ENCODE results near the gene RUFY3.
"Not testable (repeated sequence)": the region's sequence is repeated elsewhere in the genome, so short reads cannot be mapped to it uniquely, and the experiment has no call there.

Gene RUFY3

GRCh38 chr4:70737409-70737808 is 15.6 kb downstream of the RUFY3 start:
- no peak for DNase-seq (ENCODE audit: low spot score)

DNA sequence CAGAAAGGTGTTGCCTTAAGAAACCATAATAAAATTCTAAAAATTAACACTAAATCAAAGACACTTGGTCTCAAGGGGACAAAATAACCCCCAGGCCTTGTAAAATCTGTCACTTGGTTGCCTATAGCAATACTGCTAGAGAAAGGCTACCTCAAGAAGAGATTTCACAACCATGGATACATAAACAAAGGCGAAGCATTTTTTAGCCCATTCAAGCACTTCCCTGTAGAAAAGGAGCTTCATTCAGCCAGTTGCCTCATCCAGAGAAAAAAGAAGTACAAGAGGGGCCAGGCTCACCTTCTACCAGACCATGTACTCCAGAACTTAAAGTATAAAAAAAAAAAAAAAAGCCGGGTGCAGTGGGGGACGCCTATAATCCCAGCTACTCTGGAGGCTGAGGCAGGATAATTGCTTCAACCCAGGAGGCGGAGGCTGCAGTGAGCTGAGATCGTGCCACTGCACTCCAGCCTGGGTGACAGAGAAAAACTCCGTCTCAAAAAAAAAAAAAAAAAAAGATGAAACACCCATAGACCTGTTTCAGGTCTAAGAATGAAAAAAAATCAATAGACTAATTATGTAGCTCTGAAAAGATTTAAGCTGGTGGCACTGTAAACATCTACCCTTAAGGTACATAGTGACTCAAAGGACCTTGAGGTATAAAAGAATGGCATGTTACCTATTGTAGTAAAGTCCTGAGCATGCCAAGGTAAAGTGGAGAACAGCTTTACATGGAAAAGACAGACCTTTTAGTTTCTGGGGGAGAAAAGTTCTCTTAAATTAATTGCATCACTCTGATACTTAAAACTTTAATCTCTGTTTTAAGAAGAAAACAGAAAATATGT is 18.0 kb downstream of the RUFY3 start:
- DNase-seq (ENCODE audit: low spot score), result no peak

GRCh38 chr4:70741867-70742658 is 20.3 kb downstream of the RUFY3 start:
- DNase-seq (ENCODE audit: low spot score), result no peak

DNA sequence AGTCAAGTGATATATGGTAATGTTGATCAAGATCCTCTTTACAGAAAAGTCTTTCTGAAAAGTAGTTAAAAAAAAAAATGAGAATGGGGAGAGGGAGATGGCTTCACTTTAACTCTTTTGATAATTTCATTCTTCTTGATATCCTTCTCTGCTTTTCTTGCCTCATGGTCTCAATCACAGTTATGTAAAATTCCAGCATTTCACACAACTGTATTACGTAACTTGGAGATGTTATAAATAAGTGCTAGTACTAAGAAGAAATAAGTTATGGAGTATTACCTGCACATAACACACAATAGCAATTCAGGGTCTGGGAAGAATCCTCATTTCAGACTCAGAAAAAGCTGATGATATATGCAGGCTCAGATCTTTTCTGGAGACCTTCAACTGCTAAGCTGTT is 22.0 kb downstream of the RUFY3 start:
- no peak for DNase-seq (ENCODE audit: low spot score)

- no peak for DNase-seq (ENCODE audit: low spot score)
Measured at GRCh38 chr4:70746179-70746839, 24.5 kb downstream of the RUFY3 start.

- DNase-seq (ENCODE audit: low spot score), result no peak
Measured at GRCh38 chr4:70747874-70748273, 26.1 kb downstream of the RUFY3 start.

DNA sequence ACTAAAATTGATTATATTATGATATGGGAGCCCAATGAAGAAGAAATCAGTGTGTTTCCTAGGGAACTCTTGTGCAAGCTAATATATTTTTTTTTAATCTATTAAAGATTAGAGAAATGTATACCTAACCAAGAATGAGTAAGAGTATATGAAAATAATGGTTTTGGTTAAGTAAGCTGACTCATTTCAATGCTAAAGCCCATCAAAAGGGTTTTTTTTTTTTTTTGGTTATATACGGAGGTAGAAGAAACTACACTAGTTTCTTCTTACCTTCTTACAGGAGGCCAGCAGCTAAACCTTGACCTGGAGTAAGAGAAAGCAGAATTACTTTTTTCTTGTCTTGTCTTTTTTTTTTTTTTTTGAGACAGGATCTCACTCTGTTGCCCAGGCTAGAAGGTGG is 27.5 kb downstream of the RUFY3 start:
- no peak for DNase-seq (ENCODE audit: low spot score)

GRCh38 chr4:70752236-70752635 is 30.5 kb downstream of the RUFY3 start:
- no peak for DNase-seq (ENCODE audit: low spot score)

DNA sequence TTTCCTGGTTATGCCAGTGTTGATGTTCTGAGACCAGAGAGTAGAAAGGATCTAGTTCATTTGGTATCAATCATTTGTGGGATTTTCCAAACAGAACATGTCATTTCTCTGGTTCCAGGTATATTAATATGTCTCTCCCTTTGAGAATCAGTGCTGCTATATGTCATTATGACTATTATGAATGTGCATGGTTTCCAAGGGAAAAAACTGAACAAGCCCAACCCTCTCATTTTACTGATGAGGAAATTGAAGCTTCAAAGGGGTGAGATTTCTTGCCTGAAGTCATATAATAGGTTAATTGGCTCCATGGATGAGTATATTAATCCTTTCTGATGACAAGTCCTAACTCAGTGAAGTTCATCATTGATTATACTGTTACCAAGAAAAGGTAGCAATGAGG is 31.9 kb downstream of the RUFY3 start:
- DNase-seq (ENCODE audit: low spot score), result no peak

DNA sequence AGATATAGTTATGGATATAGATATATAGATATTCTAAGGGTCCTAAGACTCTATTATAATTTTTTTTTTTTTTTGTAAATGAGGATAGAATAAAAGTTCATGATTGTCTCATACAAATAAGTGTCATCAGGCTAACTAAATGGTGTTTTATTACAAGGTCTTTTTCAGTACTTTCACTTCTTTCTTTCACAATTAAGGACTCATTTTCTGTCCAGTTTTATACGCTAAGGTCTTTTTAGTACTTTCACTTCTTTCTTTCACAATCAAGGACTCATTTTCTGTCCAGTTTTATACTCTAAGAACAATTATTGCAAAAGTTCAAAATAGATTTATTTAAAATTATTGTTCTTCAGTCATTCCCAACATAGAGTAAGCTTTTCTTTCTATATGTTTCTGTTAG is 32.7 kb downstream of the RUFY3 start:
- no peak for DNase-seq (ENCODE audit: low spot score)

DNA sequence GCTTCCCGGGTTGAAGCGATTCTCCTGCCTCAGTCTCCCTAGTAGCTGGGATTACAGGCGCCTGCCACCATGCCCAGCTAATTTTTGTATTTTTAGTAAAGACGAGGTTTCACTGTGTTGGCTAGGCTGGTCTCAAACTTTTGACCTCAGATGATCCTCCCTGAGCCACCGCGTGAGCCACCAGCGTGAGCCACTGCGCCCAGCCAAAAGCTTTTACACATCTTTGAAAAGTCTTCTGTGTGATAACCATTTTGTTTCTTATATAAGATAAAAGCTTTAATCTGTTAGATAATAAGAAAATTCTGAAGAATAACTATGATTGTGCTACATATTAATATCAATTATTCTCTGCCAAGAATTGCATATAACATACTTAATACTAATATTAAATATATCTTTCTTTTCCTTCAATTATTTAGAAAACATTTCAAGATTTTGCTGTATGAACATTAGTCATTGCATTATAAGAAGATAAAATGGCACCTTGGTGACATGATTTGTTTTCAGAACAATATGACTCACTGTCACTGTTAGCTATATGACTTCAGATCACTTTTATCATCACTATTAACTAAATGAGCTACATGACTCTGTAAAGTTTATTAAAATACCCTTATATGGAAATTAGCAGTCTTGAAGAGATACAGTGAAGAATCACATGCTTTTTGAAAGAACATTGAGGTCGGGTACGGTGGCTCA is 33.4 kb downstream of the RUFY3 start:
- DNase-seq (ENCODE audit: low spot score), result no peak

DNA sequence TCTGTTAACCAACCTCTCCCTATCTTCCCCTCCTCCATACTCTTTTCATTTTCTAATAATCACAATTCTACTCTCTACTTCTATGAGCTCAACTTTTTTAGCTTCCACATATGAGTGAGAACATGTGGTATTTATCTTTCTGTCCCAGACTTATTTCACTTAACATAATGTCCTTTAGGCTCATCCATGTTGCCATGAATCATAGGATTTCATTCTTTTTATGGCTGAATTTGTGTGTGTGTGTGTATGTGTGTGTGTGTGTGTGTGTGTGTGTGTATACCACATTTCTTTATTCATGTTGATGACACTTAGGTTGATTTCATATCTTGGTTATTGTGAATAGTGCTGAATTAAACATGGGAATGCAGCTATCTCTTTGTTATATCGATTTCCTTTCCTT is 37.4 kb downstream of the RUFY3 start:
- DNase-seq (ENCODE audit: low spot score), result no peak

DNA sequence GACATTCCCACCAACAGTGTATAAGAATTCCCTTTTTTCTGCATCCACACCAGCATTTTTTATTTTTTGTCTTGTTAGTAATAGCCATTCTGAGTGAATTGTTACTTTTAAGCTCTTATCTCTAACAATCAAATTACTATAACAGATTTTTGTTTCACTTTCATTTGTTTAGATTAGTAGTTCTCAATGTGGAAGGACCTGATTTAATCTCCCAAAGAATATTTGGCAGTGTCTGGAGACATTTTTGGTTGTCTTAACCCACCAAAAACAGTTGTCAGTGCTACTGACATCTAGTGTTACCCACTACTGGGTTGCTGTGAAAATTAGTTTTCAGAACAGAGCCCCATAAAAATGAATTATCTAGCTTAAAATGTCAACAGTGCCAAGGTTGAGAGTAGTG is 37.9 kb downstream of the RUFY3 start:
- DNase-seq (ENCODE audit: low spot score), result no peak

GRCh38 chr4:70760662-70761061 is 38.9 kb downstream of the RUFY3 start:
- DNase-seq (ENCODE audit: low spot score), result no peak

- DNase-seq (ENCODE audit: low spot score), result no peak
Measured at GRCh38 chr4:70761276-70761816, 39.6 kb downstream of the RUFY3 start.

DNA sequence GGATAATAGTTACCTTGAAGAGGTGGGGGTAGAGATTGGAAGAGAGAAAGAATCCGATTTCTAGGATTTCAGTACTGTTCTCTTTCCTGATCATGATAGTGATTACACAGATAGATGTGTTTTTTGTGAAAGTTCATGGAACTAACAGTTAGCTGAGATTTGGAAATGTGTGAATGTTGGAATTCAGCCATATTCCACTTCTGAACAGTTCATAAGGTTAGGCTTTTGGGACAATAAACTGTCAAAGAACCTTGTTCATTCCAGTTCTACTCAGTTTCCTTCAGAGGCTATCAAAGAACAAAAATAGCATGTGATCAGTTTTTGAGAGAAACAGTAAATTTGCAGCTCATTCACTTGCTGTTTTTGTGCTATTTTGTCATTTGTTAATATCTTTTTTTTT is 43.6 kb downstream of the RUFY3 start:
- DNase-seq (ENCODE audit: low spot score), result no peak

DNA sequence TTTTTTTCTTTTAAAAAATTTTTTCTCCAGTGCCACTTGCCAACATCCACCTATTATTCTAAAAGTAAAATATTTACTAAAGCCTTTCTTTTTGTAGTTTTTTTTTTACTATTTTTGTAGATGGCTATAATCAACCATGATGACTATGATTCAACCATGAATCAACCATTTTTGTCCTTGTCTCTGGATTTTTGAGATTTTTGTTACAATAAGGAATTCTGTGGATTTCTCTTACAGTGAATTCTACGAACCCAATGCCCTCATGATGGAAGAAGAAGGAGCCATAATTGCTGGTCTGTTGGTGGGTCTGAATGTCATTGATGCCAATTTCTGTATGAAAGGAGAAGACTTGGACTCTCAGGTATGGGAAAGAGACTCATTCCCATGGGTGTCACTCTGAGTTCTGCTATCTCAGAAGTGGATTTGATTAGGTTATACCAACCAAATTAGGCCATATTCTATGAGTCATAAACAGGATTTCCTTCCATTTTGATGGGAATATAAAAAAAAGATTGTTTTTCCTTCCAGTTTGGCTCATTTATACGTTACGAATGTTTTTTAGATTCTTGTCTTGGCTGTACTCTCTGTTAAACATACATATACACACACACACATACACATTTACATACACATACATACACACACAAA is 46.7 kb downstream of the RUFY3 start:
- no peak for DNase-seq (ENCODE audit: low spot score)

DNA sequence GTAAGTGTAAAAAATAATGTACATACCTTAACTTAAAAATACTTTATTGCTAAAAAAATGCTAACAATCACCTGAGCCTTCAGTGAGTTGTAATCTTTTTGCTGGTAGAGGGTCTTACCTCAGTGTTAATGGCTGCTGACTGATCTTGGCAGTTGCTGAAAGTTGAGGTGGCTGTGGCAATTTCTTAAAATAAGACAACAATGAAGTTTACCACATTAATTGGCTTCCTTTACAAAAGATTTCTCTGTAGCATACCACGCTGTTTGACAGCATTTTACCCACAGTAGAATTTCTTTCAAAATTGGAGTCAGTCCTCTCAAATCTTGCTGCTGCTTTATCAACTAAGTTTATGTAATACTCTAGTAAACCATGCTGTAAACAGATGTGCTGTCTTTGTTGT is 47.6 kb downstream of the RUFY3 start:
- DNase-seq (ENCODE audit: low spot score), result not testable (repeated sequence)

DNA sequence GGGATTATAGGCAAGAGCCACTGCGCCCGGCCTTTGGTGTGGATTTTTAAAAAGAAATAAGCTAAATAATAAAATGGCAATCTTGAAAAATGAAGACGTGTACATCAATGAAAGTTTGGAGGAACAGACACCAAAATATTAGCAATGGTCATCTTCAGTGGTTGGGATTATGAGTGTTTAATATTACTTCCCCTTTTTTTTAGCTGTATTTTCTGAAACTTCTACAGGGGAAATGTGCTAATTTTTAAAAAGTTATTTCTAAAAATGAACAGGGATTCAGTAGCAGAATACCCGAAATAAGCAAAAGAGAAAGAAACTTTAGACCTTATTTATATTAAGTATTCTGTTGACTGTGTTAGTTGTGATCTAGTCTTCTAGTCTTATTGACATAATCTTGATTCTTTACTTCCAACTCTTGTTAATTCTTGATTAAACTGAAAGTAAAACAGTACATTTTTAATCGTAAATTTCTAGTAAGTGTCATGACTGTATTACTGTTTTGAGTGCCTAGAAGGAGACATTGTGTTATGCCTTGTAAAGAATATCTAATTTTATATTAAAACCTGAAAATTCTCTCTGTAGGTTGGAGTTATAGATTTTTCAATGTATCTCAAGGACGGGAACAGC is 51.3 kb downstream of the RUFY3 start:
- DNase-seq (ENCODE audit: low spot score), result no peak

DNA sequence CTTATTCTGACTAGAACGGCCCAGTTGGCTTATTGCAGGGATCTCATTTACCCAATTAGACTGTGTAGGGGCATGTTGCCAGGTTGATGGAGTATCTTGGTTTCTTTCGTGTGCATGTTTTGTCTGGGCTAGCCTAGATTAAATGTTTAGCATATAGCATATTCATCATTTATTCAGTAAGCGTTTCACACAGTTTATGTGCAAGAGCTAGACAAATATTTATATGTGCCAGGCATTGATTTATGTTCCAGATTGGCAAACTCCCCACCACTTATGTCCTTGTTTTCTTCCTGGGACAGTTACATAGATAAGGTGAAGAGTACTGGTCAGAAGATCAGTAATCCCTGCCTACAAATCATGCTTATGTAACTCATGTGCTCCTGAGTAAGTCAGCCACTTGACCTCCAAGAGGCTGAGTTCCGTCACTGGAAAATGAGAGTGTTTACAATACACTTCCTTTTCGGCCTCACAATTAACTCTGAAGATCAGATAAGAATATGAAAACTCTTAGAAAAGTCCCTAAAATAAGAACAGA is 57.2 kb downstream of the RUFY3 start:
- peak; percentile 13 for DNase-seq (ENCODE audit: low spot score)

DNA sequence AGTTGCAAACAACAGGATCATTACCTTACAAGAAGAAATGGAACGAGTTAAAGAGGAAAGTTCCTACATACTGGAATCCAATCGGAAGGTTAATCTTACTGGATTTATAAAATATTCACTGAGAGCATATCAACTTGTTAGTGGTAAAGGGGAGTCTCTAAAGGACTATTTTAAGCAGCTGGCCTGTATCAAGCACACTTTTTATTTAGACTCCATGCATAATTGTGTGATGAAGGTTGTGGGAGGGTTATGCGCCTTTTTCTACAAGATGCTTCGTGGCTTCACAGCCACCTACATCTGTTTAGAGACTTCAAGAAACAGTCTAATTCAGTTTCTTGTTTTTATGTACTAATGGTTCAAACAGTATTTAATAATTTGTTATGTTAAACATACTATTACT is 61.3 kb downstream of the RUFY3 start:
- no peak for DNase-seq (ENCODE audit: low spot score)

Data from putamen (tissue), 1 donor.